GM12892 (cell line): ENCODE results near the gene OTULIN.

ENCODE experiments used
- DNase-seq: peaks from one replicate; pipeline ENCODE4 v3.0.0; 2011; ENCODE audit not compliant: insufficient read length
- FAIRE-seq: peaks from 2 replicates; lab custom pipeline; 2011; peaks lifted over from hg19 to GRCh38; lab: Jason Lieb, UNC
- POLR2A ChIP-seq: IDR thresholded peaks from 2 replicates; pipeline ENCODE4 v1.6.1; 2011; ENCODE audit warnings: low read depth, low read length, control low read depth
- POLR2AphosphoS5 ChIP-seq: IDR thresholded peaks from 2 replicates; pipeline ENCODE4 v1.6.1; 2011; ENCODE audit warnings: low read depth, low read length, control low read depth
- TAF1 ChIP-seq: IDR thresholded peaks from 2 replicates; pipeline ENCODE4 v1.6.1; 2011; ENCODE audit warnings: low read depth, mild to moderate bottlenecking, control low read depth, low read length, borderline replicate concordance

The OTULIN gene

GRCh38 chr5:14716755-14717752 is 52.5 kb downstream of the OTULIN start:
- no peak for FAIRE-seq
- DNase-seq = no peak
- TF ChIP-seq POLR2AphosphoS5 (no peak), TAF1 (no peak), POLR2A (no peak)

DNA sequence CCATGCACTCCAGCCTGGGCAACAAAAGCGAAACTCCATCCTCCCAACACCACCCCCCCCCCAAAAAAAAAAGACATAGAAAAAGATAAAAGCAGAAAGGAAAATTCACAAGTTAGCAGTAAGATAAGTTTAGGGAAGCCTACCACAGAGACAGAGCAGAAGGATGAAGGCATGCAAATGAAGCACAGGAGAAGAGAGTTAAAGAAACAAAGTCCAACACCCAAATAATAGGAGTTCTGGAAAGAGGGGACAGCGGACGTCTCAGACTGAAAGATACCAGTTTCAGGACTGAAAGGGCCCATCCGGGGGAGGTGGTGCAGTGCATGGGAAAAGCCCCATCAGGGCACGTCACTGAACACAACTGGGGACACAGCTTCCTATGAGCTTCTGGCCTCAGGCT is 54.3 kb downstream of the OTULIN start:
- FAIRE-seq (no peak), DNase-seq (no peak)

GRCh38 chr5:14720236-14720923 is 55.9 kb downstream of the OTULIN start:
- FAIRE-seq = no peak
- TF ChIP-seq POLR2A = no peak
- TF ChIP-seq TAF1 = no peak
- TF ChIP-seq POLR2AphosphoS5 = no peak

More for the DNA sequence above, 54.3 kb downstream of the OTULIN start:
- TF ChIP-seq POLR2AphosphoS5 (no peak), POLR2A (no peak)

DNA sequence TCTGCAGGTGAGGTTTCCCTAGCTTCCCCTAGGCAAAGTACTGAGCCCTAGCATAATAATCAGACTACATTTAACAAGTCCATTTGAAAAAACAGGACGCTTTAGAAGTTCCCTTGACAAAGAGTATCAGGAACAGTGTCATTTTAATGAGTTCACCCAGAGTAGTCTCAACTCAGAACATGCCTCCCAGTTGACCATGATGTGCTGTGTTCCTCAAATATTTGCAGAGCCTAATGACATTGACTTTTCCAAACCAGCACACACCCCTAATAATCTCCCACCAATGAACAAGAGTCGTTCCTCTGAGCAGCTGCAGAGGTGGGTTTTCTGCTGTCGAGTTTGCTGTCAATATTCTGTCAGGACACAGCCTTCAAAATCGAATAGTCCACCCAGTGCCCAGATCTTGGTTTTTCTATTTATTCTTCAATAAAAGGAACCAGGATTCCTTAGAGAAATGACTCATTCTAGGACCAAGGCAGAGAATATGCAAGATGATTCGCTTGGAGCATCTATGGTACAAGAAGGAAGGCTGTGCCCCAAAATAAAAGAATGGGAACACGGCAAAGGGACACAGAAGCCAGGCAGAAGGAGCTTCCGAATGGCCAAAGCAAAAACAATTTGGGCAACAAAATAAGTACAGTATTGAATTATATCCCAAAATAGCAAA is 57.6 kb downstream of the OTULIN start:
- DNase-seq (no peak), FAIRE-seq (no peak)
- no peak for TF ChIP-seq POLR2AphosphoS5
- no peak for TF ChIP-seq TAF1
- TF ChIP-seq POLR2A = no peak

More at GRCh38 chr5:14720236-14720923, 55.9 kb downstream of the OTULIN start:
- no peak for DNase-seq

GRCh38 chr5:14722923-14723322 is 58.4 kb downstream of the OTULIN start:
- FAIRE-seq = no peak
- TF ChIP-seq POLR2AphosphoS5 = no peak
- no peak for TF ChIP-seq POLR2A
- TF ChIP-seq TAF1 = no peak
- no peak for DNase-seq

- FAIRE-seq (no peak), DNase-seq (no peak)
These were observed 59.2 kb downstream of the OTULIN start for GRCh38 chr5:14723701-14724132.

GRCh38 chr5:14724633-14725032 is 60.1 kb downstream of the OTULIN start:
- no peak for DNase-seq
- no peak for FAIRE-seq
- TF ChIP-seq POLR2AphosphoS5 = no peak
- TF ChIP-seq TAF1 = no peak

More at GRCh38 chr5:14723701-14724132, 59.2 kb downstream of the OTULIN start:
- TF ChIP-seq TAF1 (no peak), POLR2AphosphoS5 (no peak), POLR2A (no peak)

DNA sequence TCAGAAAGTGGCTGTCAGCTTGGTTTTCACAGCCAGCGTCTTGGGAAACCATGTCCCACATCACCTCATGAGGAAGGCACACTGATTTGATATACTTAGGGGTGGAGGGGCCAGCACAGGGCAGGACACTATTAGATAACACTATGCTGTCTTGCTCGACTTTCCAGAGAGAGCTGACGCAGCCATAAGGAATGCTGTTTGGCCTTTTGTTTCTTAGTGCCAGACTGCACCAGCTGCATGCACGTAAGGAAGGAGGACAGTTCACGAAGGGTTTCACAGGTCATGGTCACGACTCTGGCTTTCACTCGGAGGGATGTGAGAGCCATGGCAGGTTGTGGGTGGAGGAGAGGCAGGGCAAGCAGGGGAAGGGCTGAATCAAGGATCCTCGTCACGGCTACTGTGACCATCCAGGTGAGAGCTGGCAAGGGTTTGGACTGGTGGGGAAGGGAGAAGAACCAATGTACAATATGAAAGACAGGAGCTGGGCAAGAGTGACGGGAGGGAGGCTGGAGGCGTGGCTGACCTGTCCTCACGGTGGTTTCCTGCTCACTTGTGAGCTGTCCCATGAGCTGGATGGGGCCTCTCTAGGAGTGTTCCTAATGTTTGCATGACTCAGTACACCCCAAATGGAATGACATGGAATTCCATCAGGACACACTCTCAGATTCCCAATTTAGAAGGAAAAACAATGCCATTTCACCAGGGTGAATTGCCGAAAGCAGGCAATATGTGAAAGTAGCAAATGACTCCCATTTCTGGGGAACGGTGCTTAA is 61.7 kb downstream of the OTULIN start:
- FAIRE-seq (no peak), DNase-seq (no peak)
- TF ChIP-seq POLR2AphosphoS5 (no peak), TAF1 (no peak), POLR2A (no peak)

DNA sequence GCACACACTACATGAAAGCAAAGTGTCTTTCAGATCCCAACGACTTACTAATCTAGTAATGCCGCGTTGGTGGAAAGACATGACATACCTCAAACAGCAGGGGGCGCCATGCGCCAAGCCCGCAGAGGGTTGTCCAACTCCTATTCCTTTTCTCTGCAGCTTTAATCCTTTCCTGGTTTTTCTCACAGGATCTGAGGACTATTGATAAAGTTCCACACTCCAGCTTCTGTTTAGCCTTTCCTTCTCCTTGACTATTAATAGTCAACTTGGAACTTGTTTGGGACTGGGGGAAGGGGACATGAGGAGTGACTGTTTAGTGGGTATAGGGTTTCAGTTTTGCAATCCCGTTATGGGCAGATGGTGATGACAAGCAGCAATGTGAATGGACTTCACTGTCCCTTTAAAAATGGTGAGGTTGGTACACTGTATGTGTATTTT is 62.9 kb downstream of the OTULIN start:
- DNase-seq (no peak), FAIRE-seq (peak; percentile 86)
- TF ChIP-seq POLR2A = no peak
- no peak for TF ChIP-seq POLR2AphosphoS5
- no peak for TF ChIP-seq TAF1

DNA sequence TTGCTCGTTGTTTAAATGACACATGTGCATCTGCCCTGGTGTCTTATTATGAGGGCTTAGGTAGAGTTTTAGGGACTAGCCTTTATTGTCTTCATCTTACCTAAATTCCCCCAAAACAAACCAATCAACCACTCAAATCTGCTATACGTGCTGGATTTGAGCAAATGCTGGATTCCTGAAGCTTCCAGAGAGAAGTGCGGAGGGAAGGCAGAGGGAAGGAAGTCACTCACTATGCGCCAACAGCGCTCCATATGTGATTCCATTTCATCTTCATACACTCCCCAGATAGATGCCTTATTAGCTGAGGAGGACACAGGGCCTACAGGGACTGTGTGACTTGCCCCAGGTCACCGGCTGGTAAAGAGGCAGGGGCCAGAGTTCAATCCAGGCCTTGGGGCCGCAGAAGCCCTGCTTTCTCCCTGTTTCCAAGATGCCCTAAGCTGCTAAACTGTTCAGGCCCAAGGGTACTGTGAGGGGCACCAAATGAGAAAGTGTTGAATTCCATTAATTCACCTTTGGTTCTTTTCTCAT is 63.5 kb downstream of the OTULIN start:
- FAIRE-seq = no peak
- no peak for TF ChIP-seq POLR2A
- TF ChIP-seq TAF1 = no peak
- no peak for TF ChIP-seq POLR2AphosphoS5
- DNase-seq = no peak

GRCh38 chr5:14728459-14728938 is 64.0 kb downstream of the OTULIN start:
- no peak for TF ChIP-seq TAF1
- no peak for TF ChIP-seq POLR2AphosphoS5
- TF ChIP-seq POLR2A = no peak
- FAIRE-seq (no peak), DNase-seq (no peak)
